T-helper 2 cell treated with Interferon-gamma antibody and Interleukin-4, amounts not matched to agents 100 ng/mL and 5 ng/mL, for 36 hours (primary cell): ENCODE measurements around the gene TMEM39B. TPM values are rescaled to one million over a fixed set of nuclear protein-coding genes. Genes with fewer than 3 reads are reported as not detected.

Experiments
- intact Hi-C: fragments of 100-400 bp; cut with micrococcal nuclease; formaldehyde crosslinking; loops from one replicate; pipeline ENCODE4 v1.15.1; 2023
- total RNA-seq: library from RNA; stranded (reverse); gene quantifications from 2 replicates; pipeline ENCODE4 v1.2.3, GENCODE V29; 2022

The TMEM39B gene
- total RNA-seq = 32.7 and 34.8 TPM in 2 replicates

GRCh38 chr1:32072622-32073298, at the start of gene TMEM39B:
Gene TMEM39B (plus strand): TSS chr1:32072939. CDS start chr1:32073048, 109 bp downstream.
- intact Hi-C loops = loop anchor here (1.0 to 2.0 kb wide), 8 partner anchors 36 to 745 kb away; partner anchors contain the start of genes BSDC1, CCDC28B, KHDRBS1 and KPNA6

GRCh38 chr1:32023351-32023750, 49.4 kb upstream of the TMEM39B start:
- intact Hi-C loops = no loop called here

- intact Hi-C loops = no loop called here
These were observed 47.2 kb upstream of the TMEM39B start for GRCh38 chr1:32025515-32025914.

GRCh38 chr1:32028746-32029145, 44.0 kb upstream of the TMEM39B start:
- intact Hi-C loops = no loop called here

- intact Hi-C loops = no loop called here
These were observed 41.0 kb upstream of the TMEM39B start for GRCh38 chr1:32031578-32032274.

GRCh38 chr1:32032275-32032615, 40.5 kb upstream of the TMEM39B start:
- intact Hi-C loops = no loop called here

GRCh38 chr1:32035119-32035518, 37.6 kb upstream of the TMEM39B start:
- intact Hi-C loops = no loop called here

- intact Hi-C loops = no loop called here
These were observed 32.0 kb upstream of the TMEM39B start for GRCh38 chr1:32040711-32041110.

- intact Hi-C loops = no loop called here
These were observed 30.4 kb upstream of the TMEM39B start for GRCh38 chr1:32042330-32042729.

- intact Hi-C loops = no loop called here
These were observed 28.5 kb upstream of the TMEM39B start for GRCh38 chr1:32044234-32044633.

- intact Hi-C loops = no loop called here
These were observed 27.0 kb upstream of the TMEM39B start for GRCh38 chr1:32045772-32046171.

GRCh38 chr1:32047701-32048100, 25.0 kb upstream of the TMEM39B start:
- intact Hi-C loops = no loop called here

GRCh38 chr1:32048440-32048839, 24.3 kb upstream of the TMEM39B start:
- intact Hi-C loops = no loop called here

GRCh38 chr1:32051706-32052105, 21.0 kb upstream of the TMEM39B start:
- intact Hi-C loops = no loop called here

GRCh38 chr1:32052887-32053286, 19.9 kb upstream of the TMEM39B start:
- intact Hi-C loops = no loop called here

- intact Hi-C loops = no loop called here
These were observed 17.3 kb upstream of the TMEM39B start for GRCh38 chr1:32055416-32055815.

GRCh38 chr1:32056598-32056997, 16.1 kb upstream of the TMEM39B start:
- intact Hi-C loops = no loop called here

- intact Hi-C loops = loop anchor here (10.0 kb wide), 1 partner anchor 396 kb away; no protein-coding TSS in a partner anchor
These were observed 11.8 kb upstream of the TMEM39B start for GRCh38 chr1:32060914-32061313.

GRCh38 chr1:32062867-32063230, 9.9 kb upstream of the TMEM39B start:
- intact Hi-C loops = loop anchor here (10.0 kb wide), 1 partner anchor 398 kb away; no protein-coding TSS in a partner anchor

GRCh38 chr1:32063261-32063681, 9.5 kb upstream of the TMEM39B start:
- intact Hi-C loops = loop anchor here (10.0 kb wide), 1 partner anchor 398 kb away; no protein-coding TSS in a partner anchor

- intact Hi-C loops = loop anchor here (10.0 kb wide), 1 partner anchor 401 kb away; no protein-coding TSS in a partner anchor
These were observed 6.9 kb upstream of the TMEM39B start for GRCh38 chr1:32065613-32066488.

GRCh38 chr1:32066489-32066873, 6.3 kb upstream of the TMEM39B start:
- intact Hi-C loops = loop anchor here (10.0 kb wide), 1 partner anchor 402 kb away; no protein-coding TSS in a partner anchor
